GM19099 (cell line): ENCODE results near the gene ZNF254.

ENCODE experiments used
- POLR2A ChIP-seq: IDR thresholded peaks from 3 replicates; pipeline ENCODE4 v1.6.1; 2011; ENCODE audit warnings: low read depth; ENCODE audit not compliant: insufficient read length; ENCODE audit errors: extremely low read depth

Gene ZNF254

GRCh38 chr19:24064175-24064574, 22.8 kb upstream of the ZNF254 start:
- TF ChIP-seq POLR2A: no peak

GRCh38 chr19:24065243-24065642, 21.7 kb upstream of the ZNF254 start:
- no peak for TF ChIP-seq POLR2A

GRCh38 chr19:24065865-24066604, 21.0 kb upstream of the ZNF254 start:
- TF ChIP-seq POLR2A: no peak

- no peak for TF ChIP-seq POLR2A
Observed at GRCh38 chr19:24069905-24070657, 16.9 kb upstream of the ZNF254 start.

GRCh38 chr19:24071078-24071477, 15.9 kb upstream of the ZNF254 start:
- no peak for TF ChIP-seq POLR2A

- TF ChIP-seq POLR2A: no peak
Observed at GRCh38 chr19:24072720-24073119, 14.3 kb upstream of the ZNF254 start.

- TF ChIP-seq POLR2A: no peak
Observed at GRCh38 chr19:24073807-24074206, 13.2 kb upstream of the ZNF254 start.

GRCh38 chr19:24074720-24075454, 12.1 kb upstream of the ZNF254 start:
- TF ChIP-seq POLR2A: no peak

GRCh38 chr19:24078680-24079079, 8.3 kb upstream of the ZNF254 start:
- no peak for TF ChIP-seq POLR2A

GRCh38 chr19:24081056-24081455, 5.9 kb upstream of the ZNF254 start:
- TF ChIP-seq POLR2A: no peak

- TF ChIP-seq POLR2A: no peak
Observed at GRCh38 chr19:24098359-24098758, 11.4 kb downstream of the ZNF254 start.

- TF ChIP-seq POLR2A: no peak
Observed at GRCh38 chr19:24099829-24100228, 12.8 kb downstream of the ZNF254 start.

- TF ChIP-seq POLR2A: no peak
Observed at GRCh38 chr19:24101459-24102115, 14.6 kb downstream of the ZNF254 start.

- TF ChIP-seq POLR2A: no peak
Observed at GRCh38 chr19:24127601-24128000, 40.6 kb downstream of the ZNF254 start.

GRCh38 chr19:24140099-24140498, 53.1 kb downstream of the ZNF254 start:
- no peak for TF ChIP-seq POLR2A
